ENCODE data around the gene ERI3. TPM values are rescaled to one million over a fixed set of nuclear protein-coding genes. Genes with fewer than 3 reads are reported as not detected.

Gene ERI3
- total and polyA plus RNA-seq, 2 of the 13 experiments (the other 11 are each of a cell fraction or from before 2014, with no cell fraction given): 35.6 to 35.9 TPM

- peaks cover 7% of the 10 kb centered on the region for H3K79me2 ChIP-seq (ENCODE audit: insufficient read depth, low read length)
- peaks cover 59% of the 10 kb centered on the region for H3K4me1 ChIP-seq (ENCODE audit: insufficient read depth, low read length)
- CTCF ChIA-PET (ENCODE audit: low intra/inter-chr PET ratio, low total read pairs): no interaction called here
- no TSS peak for BruUV-seq (replicated peaks)
- FAIRE-seq (peak; percentile 48), ATAC-seq (peak; percentile 11; the same call in 1 of the 3 replicates), DNase-seq (ENCODE audit: low spot score) (peak; percentile 80)
- POLR2A ChIA-PET: interaction anchor here (0.8 kb wide), 1 partner anchor 231 kb away, joined by 4 read pairs; no protein-coding TSS in a partner anchor
- 2% methylated on average over 12 of the region's 12 CpGs for WGBS (ENCODE audit: low lambda C conversion rate)
- peaks cover 0 to 19% of the 10 kb centered on the region in 2 experiments; a peak in 2 of 5 replicates for H3K27me3 ChIP-seq (ENCODE audit: control insufficient read depth in 1 of 2, insufficient read depth in 2 of 2, low read length in 2 of 2)
- peak overlapping the region; percentile 18 to 46 (median 44); a peak in 3 of 6 replicates for H3K4me3 ChIP-seq (replicated peaks in 1 of 3; ENCODE audit: insufficient read depth in 1 of 3, low read depth in 2 of 3, low read length in 3 of 3)
- no peaks in the 10 kb centered on the region for H3K36me3 ChIP-seq (replicated peaks in 1 of 2; ENCODE audit: control insufficient read depth in 1 of 2, insufficient read depth in 2 of 2, low read length in 2 of 2)
- in situ Hi-C loops (cut with HindIII; ENCODE audit: extremely low pct_ligation_motif_present, low pct_unique_long_range_greater_than_20kb) (no loop called here), intact Hi-C loops (cut with micrococcal nuclease; ENCODE audit: unreplicated experiment) (no loop called here)
- H3K9me3 ChIP-seq (ENCODE audit: low read length): no peaks in the 10 kb centered on the region
- H3K9ac ChIP-seq (ENCODE audit: insufficient read depth, low read depth, low read length): peak overlapping the region; percentile 31
- peak overlapping the region; percentile 80 for H3K4me2 ChIP-seq (ENCODE audit: low read depth, low read length)
- no peaks in the 10 kb centered on the region for H4K20me1 ChIP-seq (ENCODE audit: insufficient read depth, low read length)
- H2AFZ ChIP-seq (ENCODE audit: low read length): peak overlapping the region; percentile 23
- H3K27ac ChIP-seq (ENCODE audit: extremely low read length, insufficient read depth, low read length): peak overlapping the region; percentile 79
- TF ChIP-seq ATF1 (CRISPR knock-in tag; IDR thresholded peaks at IDR 0.05) (no peak), ZBTB26 (CRISPR knock-in tag; IDR thresholded peaks at IDR 0.05; ENCODE audit: borderline replicate concordance) (no peak), ARID5B (CRISPR knock-in tag; IDR thresholded peaks at IDR 0.05) (peak; percentile 82), BRCA1 (CRISPR knock-in tag; IDR thresholded peaks at IDR 0.05) (no peak), ZNF703 (CRISPR knock-in tag; IDR thresholded peaks at IDR 0.05; ENCODE audit: borderline replicate concordance) (no peak), ZNF282 (IDR thresholded peaks at IDR 0.05; ENCODE audit: partially characterized antibody) (no peak), FOXC1 (CRISPR knock-in tag; IDR thresholded peaks at IDR 0.05; ENCODE audit: borderline replicate concordance) (no peak), BORCS8-MEF2B (CRISPR knock-in tag; IDR thresholded peaks at IDR 0.05) (no peak), ZNF570 (CRISPR knock-in tag; IDR thresholded peaks at IDR 0.05; ENCODE audit: borderline replicate concordance) (no peak), ARHGAP35 (CRISPR knock-in tag; IDR thresholded peaks at IDR 0.05; ENCODE audit: borderline replicate concordance) (no peak), KDM1A (CRISPR knock-in tag; IDR thresholded peaks at IDR 0.05) (no peak), ZBTB38 (CRISPR knock-in tag; IDR thresholded peaks at IDR 0.05) (no peak), ZNF501 (CRISPR knock-in tag; IDR thresholded peaks at IDR 0.05) (no peak), ZBTB20 (CRISPR knock-in tag; IDR thresholded peaks at IDR 0.05; ENCODE audit: borderline replicate concordance, low read depth) (peak; percentile 97; the same call in 1 of the 2 replicates), ZNF615 (CRISPR knock-in tag; IDR thresholded peaks at IDR 0.05; ENCODE audit: borderline replicate concordance) (no peak), ZNF431 (CRISPR knock-in tag; IDR thresholded peaks at IDR 0.05; ENCODE audit: borderline replicate concordance, low read depth) (no peak; the same call in 1 of the 2 replicates), CHD2 (IDR thresholded peaks at IDR 0.05; ENCODE audit: low read depth, low read length) (no peak)
These were observed 46.5 kb upstream of the ERI3 start for GRCh38 chr1:44401256-44402228.
